HG03442 (cell line): ENCODE results near the gene PTPRC.

Experiments
- ATAC-seq: cut with Tn5 transposase; IDR thresholded peaks from one replicate; pipeline ENCODE4 v1.9.1; 2021; ENCODE audit warnings: mild to moderate bottlenecking, moderate library complexity; ENCODE audit not compliant: unreplicated experiment

The PTPRC gene

DNA sequence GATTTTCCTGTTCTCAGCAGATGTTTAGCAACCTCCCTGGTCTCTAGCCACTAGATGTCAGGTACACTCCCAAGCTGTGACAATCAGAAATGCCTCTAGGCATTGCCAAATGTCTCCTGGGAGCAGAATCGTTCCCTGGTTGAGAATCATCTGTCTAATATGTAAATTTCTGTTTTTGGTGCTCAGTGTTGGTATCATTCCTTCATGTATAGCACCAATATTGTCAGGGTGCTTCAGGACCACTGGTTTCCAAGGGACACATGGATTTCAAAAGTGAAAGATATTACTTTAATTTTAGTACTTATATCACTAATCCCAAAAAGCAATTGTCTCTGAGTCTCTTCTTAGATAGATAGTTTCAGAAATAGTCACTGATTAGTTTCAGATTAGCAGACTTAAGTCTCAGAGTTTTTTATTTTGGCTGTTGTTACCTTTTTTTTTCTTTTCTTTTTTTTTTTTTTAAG, 160.1 kb downstream of the PTPRC start:
- peak; percentile 75 for ATAC-seq

- no peak for ATAC-seq
Observed at GRCh38 chr1:198805498-198806151, 166.8 kb downstream of the PTPRC start.

DNA sequence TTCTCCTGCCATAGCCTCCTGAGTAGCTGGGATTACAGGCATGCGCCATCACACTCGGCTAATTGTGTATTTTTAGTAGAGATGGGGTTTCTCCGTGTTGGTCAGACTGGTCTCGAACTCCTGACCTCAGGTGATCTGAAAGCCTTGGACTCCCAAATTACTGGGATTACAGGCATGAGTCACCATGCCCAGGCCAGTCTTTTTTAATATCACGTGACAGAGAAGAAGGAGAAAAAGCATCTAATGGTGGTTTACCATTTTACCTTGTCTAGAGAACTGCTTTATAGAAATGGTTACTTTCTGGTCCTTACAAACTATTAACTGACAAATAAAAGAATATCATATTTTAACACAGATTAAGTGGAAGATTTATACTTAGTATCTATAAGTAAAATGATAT, 168.0 kb downstream of the PTPRC start:
- ATAC-seq = no peak
